ENCODE data around the gene ITGA5. TPM values are rescaled to one million over a fixed set of nuclear protein-coding genes. Genes with fewer than 3 reads are reported as not detected.

ITGA5 gene
- total and polyA plus RNA-seq, 2 of the 13 experiments (the other 11 are each of a cell fraction or from before 2014, with no cell fraction given), result 0.20 to 0.40 TPM

GRCh38 chr12:54379398-54380201 lies 39.5 kb downstream of the ITGA5 start (continued):
- TF ChIP-seq ZMAT3 (CRISPR knock-in tag; conservative IDR thresholded peaks at IDR 0.05) (no peak), ZNF350 (CRISPR knock-in tag; IDR thresholded peaks at IDR 0.05; ENCODE audit: borderline replicate concordance, low read depth) (peak; percentile 66; the same call in 1 of the 2 replicates), CBX5 (CRISPR knock-in tag; IDR thresholded peaks at IDR 0.05; ENCODE audit: borderline replicate concordance) (0 out of 2 replicates have a peak, but pooled peaks have one; percentile 40), MIXL1 (CRISPR knock-in tag; IDR thresholded peaks at IDR 0.05) (peak; percentile 32; the same call in 1 of the 2 replicates), SP1 (IDR thresholded peaks at IDR 0.05) (no peak), SP1 (CRISPR knock-in tag; IDR thresholded peaks at IDR 0.05) (peak; percentile 73; the same call in 1 of the 2 replicates), KMT2A (CRISPR knock-in tag; IDR thresholded peaks at IDR 0.05) (no peak), FOXC1 (CRISPR knock-in tag; IDR thresholded peaks at IDR 0.05; ENCODE audit: borderline replicate concordance) (0 out of 2 replicates have a peak, but pooled peaks have one; percentile 19), ZBTB26 (CRISPR knock-in tag; IDR thresholded peaks at IDR 0.05; ENCODE audit: borderline replicate concordance) (no peak), TFDP1 (CRISPR knock-in tag; IDR thresholded peaks at IDR 0.05; ENCODE audit: borderline replicate concordance) (peak; percentile 55; the same call in 1 of the 2 replicates), ATF3 (CRISPR knock-in tag; IDR thresholded peaks at IDR 0.05) (0 out of 2 replicates have a peak, but pooled peaks have one; percentile 23), HCFC1 (IDR thresholded peaks at IDR 0.05; ENCODE audit: low read depth, low read length) (0 out of 2 replicates have a peak, but pooled peaks have one; percentile 29), ZNF383 (CRISPR knock-in tag; IDR thresholded peaks at IDR 0.05; ENCODE audit: borderline replicate concordance) (no peak), DRAP1 (CRISPR knock-in tag; IDR thresholded peaks at IDR 0.05) (peak; percentile 44; the same call in 1 of the 2 replicates), MIER3 (CRISPR knock-in tag; IDR thresholded peaks at IDR 0.05; ENCODE audit: borderline replicate concordance) (peak; percentile 43; the same call in 1 of the 2 replicates), KAT8 (CRISPR knock-in tag; IDR thresholded peaks at IDR 0.05) (peak; percentile 28; the same call in 1 of the 2 replicates), ZC3H4 (CRISPR knock-in tag; IDR thresholded peaks at IDR 0.05; ENCODE audit: borderline replicate concordance) (peak; percentile 67; the same call in 1 of the 2 replicates), ZNF556 (CRISPR knock-in tag; IDR thresholded peaks at IDR 0.05; ENCODE audit: borderline replicate concordance) (peak; percentile 78; the same call in 1 of the 2 replicates), ZMYM4 (CRISPR knock-in tag; IDR thresholded peaks at IDR 0.05) (peak; percentile 66; the same call in 1 of the 2 replicates), ZNF558 (CRISPR knock-in tag; IDR thresholded peaks at IDR 0.05; ENCODE audit: borderline replicate concordance) (peak; percentile 59; the same call in 1 of the 2 replicates), NR2F6 (IDR thresholded peaks at IDR 0.05) (no peak), NR2F6 (CRISPR knock-in tag; IDR thresholded peaks at IDR 0.05) (peak; percentile 28; the same call in 1 of the 2 replicates), ZNF598 (CRISPR knock-in tag; IDR thresholded peaks at IDR 0.05; ENCODE audit: borderline replicate concordance) (0 out of 2 replicates have a peak, but pooled peaks have one; percentile 57), AHR (CRISPR knock-in tag; IDR thresholded peaks at IDR 0.05) (peak; percentile 68; the same call in 1 of the 2 replicates), HOXA5 (CRISPR knock-in tag; IDR thresholded peaks at IDR 0.05) (no peak), RXRA (CRISPR knock-in tag; IDR thresholded peaks at IDR 0.05) (peak; percentile 66)
